Stimulated activated naive CD4-positive, alpha-beta T cell (primary cell): ENCODE measurements around the gene SECISBP2L.

ENCODE experiments used
- DNase-seq, 6 experiments: peaks; one replicate each; lab custom pipeline; 2025; lab: John Stamatoyannopoulos, UW

SECISBP2L gene

DNA sequence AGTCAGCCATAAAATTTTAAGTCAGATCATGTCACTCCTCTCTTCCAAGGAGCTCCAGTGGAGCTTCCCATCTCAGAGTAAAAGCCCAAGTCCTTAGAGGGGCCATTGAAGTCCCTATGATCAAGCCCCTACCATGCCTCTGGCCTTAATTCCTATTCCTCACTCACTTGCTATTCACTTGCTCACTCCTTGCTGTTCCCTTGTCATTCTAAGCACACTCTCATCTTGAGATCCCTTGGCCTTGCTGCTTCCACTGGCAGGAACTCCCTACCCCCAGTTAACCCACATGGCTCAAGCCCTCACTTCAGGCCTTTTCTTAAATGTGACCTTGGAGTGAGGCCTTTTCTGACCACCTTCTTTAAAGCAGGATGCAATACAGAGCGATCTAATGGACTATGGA lies 12.3 kb upstream of the SECISBP2L start:
- DNase-seq = no peak

DNA sequence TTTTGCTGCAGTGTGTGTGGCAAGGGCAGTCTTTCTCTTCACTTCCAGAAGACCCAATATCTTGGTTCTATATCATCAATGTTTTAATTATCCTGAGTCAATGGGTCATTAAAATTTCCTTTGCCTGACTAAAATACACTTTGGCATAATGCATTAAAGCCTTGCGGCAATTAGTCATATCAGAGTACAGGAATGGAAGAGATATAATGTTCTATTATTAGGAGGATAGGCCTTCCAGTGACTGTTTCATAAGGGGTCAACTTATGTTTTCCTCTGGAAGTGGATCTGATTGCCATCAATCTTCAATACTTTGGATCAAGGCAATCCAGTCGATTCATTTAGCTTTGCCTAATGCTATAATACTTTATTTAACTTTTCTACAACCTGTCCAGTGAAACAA lies 9.4 kb upstream of the SECISBP2L start:
- DNase-seq = no peak

DNA sequence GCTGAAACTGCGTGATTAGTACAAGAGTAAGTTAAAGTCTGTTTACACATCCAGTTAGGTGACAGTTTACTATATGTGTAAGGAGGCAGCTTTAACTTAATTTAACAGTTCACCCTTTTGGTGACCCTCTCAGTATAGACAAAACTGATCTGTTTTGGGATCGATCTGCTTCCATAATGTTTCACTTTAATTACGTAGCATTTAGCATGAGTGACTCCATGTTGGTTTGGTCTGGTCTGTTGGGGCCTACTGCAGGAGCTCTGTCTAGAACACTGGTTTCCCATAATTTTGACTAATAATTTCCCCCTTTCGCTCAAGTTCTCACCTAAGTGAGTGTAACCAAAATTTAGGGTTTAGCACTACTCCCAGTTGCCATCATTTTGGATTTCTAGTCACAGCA lies 6.4 kb upstream of the SECISBP2L start:
- no peak for DNase-seq

DNA sequence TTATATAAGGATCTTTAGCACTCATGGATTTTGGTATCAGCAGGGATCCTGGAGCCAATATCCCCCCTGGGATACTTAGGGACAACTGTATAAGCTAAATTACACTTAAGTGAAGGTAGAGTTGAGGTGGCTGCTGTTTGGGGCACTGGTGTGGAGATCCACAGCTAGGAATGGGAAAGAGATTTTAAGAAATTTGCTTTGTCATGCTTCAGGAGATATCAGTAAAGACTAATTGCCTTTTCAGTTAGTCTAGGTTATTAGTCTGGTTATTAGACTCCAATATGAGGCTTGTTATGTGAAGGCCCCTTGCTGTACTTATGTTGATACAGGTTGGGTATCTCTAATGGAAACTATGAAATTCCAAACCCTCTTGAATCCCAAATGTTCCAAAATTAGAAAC lies 1.2 kb upstream of the SECISBP2L start:
- DNase-seq = peak in 1 of 6 experiments; percentile 1

DNA sequence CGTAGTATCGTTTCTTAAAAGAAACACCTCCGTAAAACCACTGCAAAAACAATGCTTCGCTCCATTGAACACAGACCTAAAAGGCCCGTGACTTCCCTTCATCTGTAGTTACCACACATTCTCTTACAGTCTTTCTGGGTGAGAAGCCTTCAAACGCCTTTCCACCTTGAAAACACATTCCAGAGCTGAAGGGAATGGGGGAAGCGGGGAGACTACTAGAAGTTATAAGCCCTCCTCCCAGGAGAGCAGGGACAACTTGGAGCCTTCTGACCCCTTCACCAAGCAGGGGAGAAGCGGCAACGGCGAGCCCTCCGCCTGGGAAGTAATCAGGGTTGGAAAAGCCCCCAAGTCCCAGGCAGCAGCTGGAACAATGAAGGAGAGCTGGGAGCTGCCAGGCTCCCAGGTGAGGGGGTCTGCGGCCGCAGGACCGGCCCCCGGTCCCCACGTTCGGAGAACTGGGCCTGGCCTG lies 461 bp downstream of the SECISBP2L start:
- peak in 2 of 6 experiments; percentile 9 to 53 for DNase-seq

DNA sequence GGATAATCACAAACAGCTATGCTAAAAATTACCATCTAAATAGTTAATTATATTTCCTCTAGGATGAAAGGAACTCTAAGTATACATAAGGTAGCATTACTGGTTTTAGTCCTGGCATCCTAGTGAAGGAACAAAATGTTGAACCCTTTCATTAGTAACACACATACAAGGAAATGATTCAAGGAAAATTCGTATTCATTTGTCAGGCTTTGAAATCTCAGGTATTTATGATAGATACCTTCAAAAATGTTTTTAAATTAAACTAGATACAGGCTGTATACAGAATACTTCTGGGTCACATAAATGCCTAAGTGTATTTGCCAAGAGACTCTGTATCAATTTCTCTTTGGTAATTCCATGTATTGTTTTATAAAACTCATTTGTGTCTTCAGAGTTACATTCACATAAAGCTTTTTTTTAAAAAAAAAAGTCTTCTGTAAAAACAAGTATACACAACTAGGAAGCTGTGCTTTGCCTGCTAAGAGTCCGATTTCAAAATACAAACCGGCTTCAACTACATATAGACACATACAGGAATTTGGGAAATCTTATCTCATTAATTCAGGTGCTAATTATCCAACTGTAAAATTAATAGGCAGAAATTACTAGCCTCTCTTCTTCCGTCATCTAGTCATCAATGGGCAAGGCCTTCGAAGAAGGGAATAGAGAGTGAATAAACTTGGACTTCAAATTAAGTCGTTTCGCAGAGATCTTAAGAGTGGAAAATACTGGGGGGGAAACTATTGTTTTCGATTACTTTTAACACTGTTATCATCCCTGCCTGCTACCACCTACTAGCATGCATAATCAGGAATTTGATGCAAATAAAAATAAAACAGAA lies 1.3 kb downstream of the SECISBP2L start:
- DNase-seq = no peak

DNA sequence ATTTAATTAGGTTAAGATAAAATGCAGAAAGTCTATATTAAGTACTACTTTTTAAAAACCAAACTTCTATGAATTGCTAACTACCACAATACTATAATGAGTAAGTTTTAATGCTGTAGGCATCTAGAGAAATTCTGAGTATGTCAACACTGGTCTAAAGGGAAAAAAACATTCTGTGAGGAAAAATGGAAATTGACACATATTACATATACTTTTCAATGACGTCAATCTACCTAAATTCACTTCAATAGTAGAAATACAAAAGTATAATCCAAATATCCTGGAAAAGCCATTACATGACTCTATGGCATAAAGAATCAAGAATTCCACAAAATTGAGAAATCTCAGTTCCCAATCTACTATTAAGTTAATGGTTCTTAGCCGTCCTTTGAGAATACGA lies 2.2 kb downstream of the SECISBP2L start:
- DNase-seq = no peak

DNA sequence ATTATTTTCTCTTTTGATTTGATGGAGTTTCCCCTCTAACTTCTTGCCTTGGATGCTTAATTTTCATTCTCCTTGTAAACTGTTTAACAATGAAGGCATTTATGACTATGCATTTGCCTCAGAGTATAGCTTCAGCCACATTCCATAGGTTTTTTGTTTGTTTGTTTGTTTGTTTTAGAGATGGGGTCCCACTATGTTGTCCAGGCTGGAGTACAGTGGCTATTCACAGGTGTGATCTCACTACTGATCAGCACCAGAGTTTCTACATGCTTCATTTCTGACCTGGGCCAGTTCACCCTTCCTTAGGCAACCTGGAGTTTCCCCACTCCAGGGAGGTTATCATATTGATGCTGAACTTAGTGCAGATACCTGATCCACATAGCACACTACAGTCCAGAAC lies 4.1 kb downstream of the SECISBP2L start:
- DNase-seq = no peak

DNA sequence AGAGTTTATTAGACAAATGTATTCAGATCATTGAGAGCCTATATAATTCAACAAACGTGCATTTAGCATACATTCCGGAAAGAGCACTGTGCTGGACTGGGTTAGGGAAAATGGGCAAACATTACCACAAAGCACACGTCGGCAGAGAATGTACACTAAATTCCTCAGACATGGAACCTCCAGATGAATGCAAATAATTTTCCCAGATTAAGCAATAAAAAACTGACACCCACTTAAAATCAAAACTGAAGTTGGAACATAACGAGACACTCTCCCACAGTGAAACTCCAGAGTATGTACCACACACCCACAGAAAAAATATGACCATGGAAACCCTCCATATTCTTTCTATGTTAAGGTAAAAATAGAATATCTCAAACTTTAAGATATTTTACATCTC lies 4.8 kb downstream of the SECISBP2L start:
- no peak for DNase-seq

DNA sequence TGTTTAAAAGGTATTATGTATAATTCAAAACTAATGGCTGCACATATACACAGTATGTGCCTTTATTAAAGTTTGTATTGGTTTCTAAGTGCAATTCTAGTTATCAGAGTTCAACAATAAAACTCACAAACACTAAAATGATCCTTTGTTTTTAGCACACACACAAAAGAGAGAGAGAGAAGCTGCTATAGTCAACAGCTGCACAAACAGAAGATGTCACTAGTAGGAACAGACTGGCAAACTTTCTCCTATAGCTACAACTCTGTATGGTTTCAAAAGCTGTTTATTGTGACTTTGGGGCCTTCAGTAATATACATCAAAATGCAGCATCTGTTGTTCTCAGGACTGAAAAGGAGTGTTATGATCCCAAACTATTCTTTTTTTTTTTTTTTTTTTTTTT lies 6.1 kb downstream of the SECISBP2L start:
- no peak for DNase-seq

DNA sequence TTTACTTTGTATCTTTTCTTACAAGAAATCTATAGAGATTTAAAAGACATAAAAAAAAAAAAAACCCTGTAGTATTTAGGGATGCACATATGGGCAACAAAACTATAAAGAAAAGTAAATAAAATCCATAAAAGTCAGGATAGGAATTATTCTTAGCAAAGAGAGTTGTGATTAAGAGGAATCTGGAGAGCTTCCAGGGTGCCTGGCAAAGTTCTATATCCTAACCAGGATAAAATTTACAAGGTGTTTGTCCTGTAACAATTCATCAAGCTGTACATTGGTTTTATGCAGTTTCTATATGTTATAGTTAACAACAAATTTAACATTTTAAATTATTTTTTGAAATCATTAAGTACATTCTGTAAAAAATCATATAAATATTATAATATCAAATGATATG lies 7.9 kb downstream of the SECISBP2L start:
- DNase-seq = no peak

DNA sequence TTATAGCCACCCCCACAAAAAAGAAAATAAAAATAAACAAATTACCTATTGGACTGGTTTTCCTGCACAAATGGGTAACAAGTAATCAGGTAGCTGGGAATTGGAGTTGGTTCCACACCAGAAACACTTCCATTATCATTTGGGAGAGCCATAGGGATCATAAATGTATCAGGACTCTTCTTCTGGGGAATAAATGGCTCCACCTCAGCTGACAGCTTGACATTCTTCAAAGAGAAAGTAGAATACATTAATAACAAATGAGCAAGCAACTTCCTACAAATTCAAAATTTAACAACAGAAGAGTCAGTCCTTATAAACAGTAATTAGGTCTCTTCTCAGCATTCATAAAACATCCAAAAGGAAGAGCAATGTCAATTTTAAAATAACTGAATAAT lies 8.7 kb downstream of the SECISBP2L start:
- DNase-seq = no peak

DNA sequence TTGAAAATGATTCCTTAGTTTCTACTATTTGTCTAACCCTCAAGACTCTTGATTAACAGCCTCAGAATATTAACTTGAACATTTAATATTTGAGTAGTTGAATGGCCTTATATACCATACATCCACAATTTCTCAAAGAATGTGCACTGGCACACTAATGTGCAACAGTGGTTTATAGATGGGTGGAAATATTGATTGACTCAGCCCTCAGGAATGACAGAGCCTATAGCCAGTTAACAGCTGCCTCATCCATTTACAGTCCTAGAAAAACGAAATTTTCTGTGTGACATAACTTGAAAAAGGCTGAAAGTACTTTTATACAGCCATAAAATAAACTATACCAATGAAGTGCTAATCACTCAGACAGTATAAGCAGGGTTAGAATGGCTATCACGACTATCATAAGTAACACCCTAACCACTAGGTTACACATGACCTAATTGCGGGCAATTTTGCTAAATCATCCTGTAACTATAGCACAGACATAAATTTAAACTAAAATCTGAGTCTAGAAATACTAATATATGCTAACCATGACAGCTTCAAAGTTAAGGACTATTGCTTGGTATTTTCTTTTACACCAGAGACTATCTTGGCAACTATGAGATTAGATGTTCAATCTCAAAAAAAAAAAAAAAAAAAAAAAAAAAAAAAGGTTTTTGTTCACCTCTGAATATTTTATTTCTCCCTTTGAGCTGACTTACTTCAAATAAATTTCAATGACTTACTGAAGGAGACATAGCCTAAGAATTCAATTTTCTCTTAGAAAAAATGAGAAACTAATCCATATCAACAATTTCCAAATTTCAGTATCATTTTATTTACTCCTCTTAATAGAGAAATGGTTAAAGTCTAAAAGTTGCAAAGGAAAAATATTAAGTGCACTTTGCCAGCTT lies 9.3 kb downstream of the SECISBP2L start:
- DNase-seq = no peak

DNA sequence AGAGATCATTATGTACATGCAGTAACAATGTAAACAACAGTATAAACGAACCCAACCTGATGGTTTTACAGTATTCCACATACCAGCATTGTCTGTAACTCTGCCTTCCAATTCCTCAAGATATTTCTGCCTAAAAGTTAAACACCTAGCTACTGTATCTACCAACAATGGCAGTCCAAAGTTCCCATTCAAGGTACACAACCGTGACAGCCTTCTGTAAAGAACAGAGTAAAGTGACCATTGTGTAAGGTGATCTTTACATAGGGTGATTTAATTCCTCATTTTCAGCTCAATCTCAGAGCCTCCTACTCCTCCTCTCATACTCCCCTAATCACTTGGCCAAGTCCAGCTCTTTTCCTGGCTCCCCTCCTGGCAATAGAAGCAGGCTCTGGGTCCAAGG lies 10.4 kb downstream of the SECISBP2L start:
- DNase-seq = no peak

DNA sequence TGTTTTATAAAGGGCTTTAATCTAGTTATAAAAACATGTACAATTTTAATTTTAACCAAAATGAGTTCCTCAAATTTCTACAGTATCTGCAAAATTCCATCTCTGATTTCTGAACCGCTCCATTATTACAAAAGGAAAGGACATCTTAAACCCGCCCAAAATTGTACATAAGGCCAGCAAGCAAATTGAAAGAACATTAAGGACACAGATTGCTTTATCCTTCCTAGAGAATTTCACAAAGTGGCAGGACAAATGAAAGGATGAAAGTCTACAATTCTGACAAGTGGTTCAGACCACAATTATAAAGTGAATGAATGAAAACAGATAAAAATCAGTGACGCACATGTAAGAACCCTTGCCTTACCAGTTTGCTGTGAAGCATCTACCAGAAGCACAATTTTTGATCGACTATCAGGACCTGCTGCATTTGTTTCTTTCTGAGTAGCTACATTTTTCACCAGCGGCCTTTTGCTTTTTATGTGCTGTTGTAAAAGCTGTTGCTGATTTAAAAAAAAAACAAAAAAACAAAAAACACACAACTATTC lies 13.6 kb downstream of the SECISBP2L start:
- DNase-seq = no peak

DNA sequence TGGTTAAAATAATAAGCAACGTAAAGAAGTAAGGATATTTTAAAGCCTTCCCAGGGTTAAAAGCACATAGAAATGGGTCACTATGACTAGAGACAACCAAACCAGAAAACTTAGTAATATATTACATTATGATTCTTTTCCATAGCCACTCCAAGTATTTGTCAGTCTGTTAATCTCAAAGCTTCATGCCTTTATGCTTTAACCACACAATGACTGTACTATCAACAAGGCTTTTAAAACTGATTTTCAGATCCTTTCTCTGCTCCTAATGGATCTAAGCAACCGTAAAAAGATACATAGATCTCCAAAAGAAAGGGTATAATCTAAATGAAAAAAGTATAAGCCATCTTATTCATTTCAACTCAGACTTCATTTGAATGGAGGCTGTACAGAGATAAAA lies 14.4 kb downstream of the SECISBP2L start:
- no peak for DNase-seq

DNA sequence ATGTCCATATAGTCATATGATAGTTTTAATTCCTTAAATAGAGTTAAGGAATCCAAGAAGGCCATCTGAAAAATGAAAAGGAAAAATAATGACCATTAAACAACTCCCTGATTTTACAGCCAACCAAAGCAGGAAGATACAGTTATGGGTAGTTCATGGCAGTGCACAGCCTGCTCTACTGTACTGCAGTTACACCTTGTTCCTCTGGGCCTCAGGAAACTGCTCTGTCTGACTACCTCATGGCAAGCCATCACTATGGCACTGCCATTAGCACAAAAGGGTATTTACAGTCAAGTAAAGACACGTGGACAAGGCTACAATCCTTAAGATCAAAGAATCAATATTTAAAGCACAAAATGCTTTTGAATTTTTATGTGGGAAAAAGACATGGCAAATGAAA lies 19.5 kb downstream of the SECISBP2L start:
- DNase-seq = no peak

DNA sequence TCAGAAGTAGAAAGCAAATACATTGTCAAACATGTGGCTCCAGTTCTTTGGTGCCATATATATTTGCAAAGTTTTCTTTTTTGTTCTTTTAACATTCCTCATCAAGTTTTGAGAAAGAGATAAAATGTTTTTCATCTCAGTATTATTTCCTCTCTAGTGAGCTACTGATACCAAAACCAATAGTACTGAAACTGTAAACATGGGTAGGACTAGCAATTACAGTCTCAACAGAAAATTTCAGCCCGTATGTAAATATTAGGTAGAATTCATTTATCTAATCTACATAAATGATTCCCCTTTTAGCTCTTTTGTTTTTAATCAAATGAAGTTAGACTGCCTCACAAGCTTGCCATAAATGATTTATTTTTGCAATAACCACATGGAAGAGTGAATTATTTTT lies 21.4 kb downstream of the SECISBP2L start:
- no peak for DNase-seq

DNA sequence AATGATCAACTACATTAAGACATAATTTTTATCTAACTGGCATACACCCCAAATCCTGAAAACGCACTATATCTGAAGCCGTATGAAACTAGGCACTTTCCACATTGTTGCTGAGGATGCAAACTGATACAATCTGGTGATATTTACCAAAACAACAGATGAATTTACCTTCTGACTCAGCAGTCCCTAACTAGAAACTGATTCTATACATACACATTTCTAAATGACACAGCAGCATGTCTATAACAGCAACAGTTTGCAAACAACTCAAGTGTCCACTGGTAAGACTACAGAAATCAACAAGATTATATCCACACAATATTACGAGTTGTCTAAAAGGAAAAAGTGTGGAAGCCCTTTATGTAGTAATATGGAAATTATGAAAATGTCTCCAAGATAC lies 22.9 kb downstream of the SECISBP2L start:
- no peak for DNase-seq

DNA sequence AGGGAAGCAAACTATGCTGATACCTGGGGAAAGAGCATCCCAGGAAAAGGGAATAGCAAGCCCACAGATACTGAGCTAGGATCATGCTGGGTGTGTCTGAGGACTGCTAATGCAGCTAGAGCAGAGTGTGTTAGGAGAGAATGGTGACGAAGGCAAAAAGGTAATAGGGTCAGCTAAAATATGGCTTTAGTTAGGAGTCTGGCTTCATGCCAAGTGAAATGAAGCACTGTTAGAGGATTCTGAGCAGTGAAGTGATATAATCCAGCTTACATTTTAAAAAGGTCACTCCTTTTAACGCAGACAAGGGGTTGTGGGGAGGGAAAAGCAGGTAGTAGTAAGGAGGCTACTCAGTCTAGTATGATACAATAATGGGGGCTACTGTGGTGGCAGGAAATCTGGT lies 30.4 kb downstream of the SECISBP2L start:
- DNase-seq = no peak

DNA sequence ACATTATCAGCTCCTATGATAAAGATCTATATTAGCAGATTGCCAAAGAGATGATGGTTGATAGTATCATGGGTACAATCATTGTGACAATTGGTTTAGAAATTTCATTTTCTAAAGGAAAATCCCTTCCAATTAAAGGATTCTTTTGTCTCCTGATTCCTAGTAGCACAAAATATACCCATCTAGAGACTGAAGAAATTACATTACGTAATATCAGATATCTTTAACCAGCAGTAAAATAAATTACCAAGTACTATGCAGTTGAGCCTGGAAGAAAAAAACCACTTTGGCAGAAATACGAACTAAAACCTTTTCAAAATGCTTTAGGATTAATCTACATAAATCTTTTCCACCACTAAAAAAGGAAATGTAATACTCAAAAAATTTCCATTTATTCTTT lies 46.9 kb downstream of the SECISBP2L start:
- no peak for DNase-seq

DNA sequence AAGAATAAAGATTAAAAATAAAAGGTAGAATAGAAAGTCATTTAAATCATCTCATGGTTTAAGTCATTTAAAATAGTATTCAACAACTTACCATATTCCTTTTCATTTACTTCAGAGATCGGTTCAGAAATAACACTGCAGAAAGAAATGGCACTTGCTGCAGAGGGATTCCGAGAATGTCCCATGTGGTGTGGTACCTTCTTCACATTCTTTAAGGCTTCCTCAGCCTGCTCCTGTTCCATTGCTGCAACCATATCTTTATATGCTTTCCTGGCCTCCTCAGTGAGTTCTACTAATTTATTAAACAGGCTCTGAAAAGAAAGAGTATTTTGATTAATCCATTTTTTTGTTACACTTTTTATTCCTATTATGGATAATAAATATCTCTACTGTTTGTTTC lies 50.0 kb downstream of the SECISBP2L start:
- DNase-seq = no peak

DNA sequence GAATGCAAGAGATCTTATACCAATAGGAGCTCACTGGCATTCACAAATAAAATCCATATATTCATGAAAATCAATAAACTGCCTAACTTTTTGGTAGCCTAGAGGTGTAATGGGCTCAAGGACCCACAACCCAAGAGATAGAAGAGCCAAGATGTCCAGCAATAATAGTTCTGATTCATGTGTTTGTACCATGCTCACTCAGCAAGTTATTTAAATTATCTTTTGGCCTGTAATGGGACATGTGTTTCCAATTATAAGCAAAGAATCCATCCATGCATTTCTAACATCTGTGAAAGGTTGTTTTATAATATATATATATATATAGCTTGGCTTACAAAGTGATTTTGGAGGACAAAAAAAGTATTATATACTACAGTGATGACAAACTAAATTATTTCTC lies 52.9 kb downstream of the SECISBP2L start:
- DNase-seq = no peak
